Measurements from ENCODE around the gene ARRB1. TPM values are rescaled to one million over a fixed set of nuclear protein-coding genes. Genes with fewer than 3 reads are reported as not detected.

ARRB1 gene
- 0.64 and 1.9 TPM in 2 replicates for total RNA-seq

GRCh38 chr11:75351541-75351790, at the start of gene ARRB1:
Gene ARRB1 (minus strand): TSS chr11:75351661. CDS start chr11:75351607, 54 bp downstream.

GRCh38 chr11:75399344-75400145, 48.1 kb upstream of the ARRB1 start, which contains the start of gene RPS3:
Gene RPS3 (plus strand): TSS chr11:75399518. CDS start chr11:75399548, 30 bp downstream.

GRCh38 chr11:75240311-75241035, 111.0 kb downstream of the ARRB1 start, which contains the start of gene TPBGL:
Gene TPBGL (plus strand): TSS chr11:75240774. CDS start chr11:75241050, 276 bp downstream.

Other genes starting within 250 kb of the ARRB1 start
- 1.1 and 6.7 TPM in 2 replicates for gene SLCO2B1, start 200.6 kb downstream of the ARRB1 start, total RNA-seq
- gene TPBGL, start 110.9 kb downstream of the ARRB1 start, total RNA-seq = not detected in 2 replicates
- 2,550 and 2,678 TPM in 2 replicates for gene RPS3, start 47.9 kb upstream of the ARRB1 start, total RNA-seq
- gene KLHL35, start 81.5 kb upstream of the ARRB1 start, total RNA-seq = 2.4 TPM in 1 of 2 replicates, not detected in the other
- gene GDPD5, start 174.3 kb upstream of the ARRB1 start, total RNA-seq = 0.21 and 0.72 TPM in 2 replicates
- gene SERPINH1, start 210.6 kb upstream of the ARRB1 start, total RNA-seq = 74.0 and 192 TPM in 2 replicates